ENCODE data around the gene MEGF8. TPM values are rescaled to one million over a fixed set of nuclear protein-coding genes. Genes with fewer than 3 reads are reported as not detected.

The MEGF8 gene
- total RNA-seq, 2 donors from 2014 or later = 13.4 to 16.5 TPM

GRCh38 chr19:42284591-42285341 lies 40.7 kb upstream of the MEGF8 start:
- Histone ChIP-seq H3K27ac (peak overlapping the region; percentile 36), H3K4me3 (peak overlapping the region; percentile 47), H3K4me1 (peaks cover 27% of the 10 kb centered on the region), H3K9me3 (no peaks in the 10 kb centered on the region), H3K9ac (ENCODE audit: low read depth in 2 of 2, low read length in 2 of 2) (peak overlapping the region; percentile 28 to 87), H3K36me3 (peaks cover 6% of the 10 kb centered on the region), H3K27me3 (no peaks in the 10 kb centered on the region)
- no peak for TF ChIP-seq CTCF (IDR thresholded peaks at IDR 0.05)
- no peak for DNase-seq
- intact Hi-C loops (cut with DNase I) = no loop called here

GRCh38 chr19:42285541-42285941 lies 39.9 kb upstream of the MEGF8 start:
- Histone ChIP-seq H3K27me3 (no peaks in the 10 kb centered on the region), H3K4me1 (peaks cover 27% of the 10 kb centered on the region), H3K9ac (ENCODE audit: low read depth in 2 of 2, low read length in 2 of 2) (peak overlapping the region; percentile 28 to 87), H3K27ac (no peak overlapping the region), H3K36me3 (peaks cover 13% of the 10 kb centered on the region), H3K9me3 (no peaks in the 10 kb centered on the region), H3K4me3 (peak overlapping the region; percentile 47)
- no peak for DNase-seq
- TF ChIP-seq CTCF (IDR thresholded peaks at IDR 0.05) = no peak
- intact Hi-C loops (cut with DNase I) = no loop called here

- no peak for TF ChIP-seq CTCF (IDR thresholded peaks at IDR 0.05)
- Histone ChIP-seq H3K36me3 (peaks cover 14% of the 10 kb centered on the region), H3K9me3 (no peaks in the 10 kb centered on the region), H3K4me3 (no peak overlapping the region), H3K9ac (ENCODE audit: low read depth in 2 of 2, low read length in 2 of 2) (peak overlapping the region in 1 of 2 donors; percentile 28), H3K4me1 (peaks cover 27% of the 10 kb centered on the region), H3K27me3 (no peaks in the 10 kb centered on the region), H3K27ac (no peak overlapping the region)
- intact Hi-C loops (cut with DNase I) = no loop called here
- DNase-seq = no peak
Measured at GRCh38 chr19:42285988-42286348, 39.5 kb upstream of the MEGF8 start.

- TF ChIP-seq CTCF (IDR thresholded peaks at IDR 0.05) = no peak
- Histone ChIP-seq H3K27me3 (no peaks in the 10 kb centered on the region), H3K4me1 (peaks cover 27% of the 10 kb centered on the region), H3K27ac (no peak overlapping the region), H3K9me3 (no peaks in the 10 kb centered on the region), H3K9ac (ENCODE audit: low read depth in 2 of 2, low read length in 2 of 2) (no peak overlapping the region), H3K4me3 (no peak overlapping the region), H3K36me3 (peaks cover 14% of the 10 kb centered on the region)
- intact Hi-C loops (cut with DNase I) = no loop called here
- no peak for DNase-seq
Measured at GRCh38 chr19:42286349-42287016, 39.0 kb upstream of the MEGF8 start.

- H3K9me3 ChIP-seq = no peaks in the 10 kb centered on the region
- no peak overlapping the region for H3K27ac ChIP-seq
- DNase-seq = no peak
- H3K36me3 ChIP-seq = peaks cover 14% of the 10 kb centered on the region
- TF ChIP-seq CTCF (IDR thresholded peaks at IDR 0.05) = no peak
- H3K9ac ChIP-seq (ENCODE audit: low read depth in 2 of 2, low read length in 2 of 2) = no peak overlapping the region
- H3K4me1 ChIP-seq = peaks cover 26% of the 10 kb centered on the region
- H3K4me3 ChIP-seq = no peak overlapping the region
- no peaks in the 10 kb centered on the region for H3K27me3 ChIP-seq
- intact Hi-C loops (cut with DNase I) = no loop called here
Measured at GRCh38 chr19:42287017-42287826, 38.2 kb upstream of the MEGF8 start.
